Neural progenitor cell (in vitro differentiated cells): ENCODE results near the gene NFXL1. TPM values are rescaled to one million over a fixed set of nuclear protein-coding genes. Genes with fewer than 3 reads are reported as not detected.

ENCODE experiments used
- DNase-seq: peaks from one replicate; pipeline ENCODE4 v3.0.0-alpha.2; 2016; ENCODE audit warnings: low spot score
- H2AFZ ChIP-seq: fragments of 200-600 bp; sonication (generic); replicated peaks from 2 replicates; pipeline ENCODE4 v1.6.1; 2016; ENCODE audit warnings: antibody characterized with exemption
- H3F3A ChIP-seq: fragments of 200-600 bp; sonication (generic); 2 replicates; pipeline ENCODE4 v1.6.1; 2016; ENCODE audit warnings: antibody characterized with exemption, low read depth
- H3K27ac ChIP-seq: fragments of 200-600 bp; sonication (generic); 2 replicates; pipeline ENCODE4 v1.5.1; 2016; ENCODE audit warnings: mild to moderate bottlenecking
- H3K27me3 ChIP-seq: fragments of 200-600 bp; sonication (generic); 2 replicates; pipeline ENCODE4 v1.6.1; 2016; ENCODE audit warnings: mild to moderate bottlenecking, moderate library complexity
- H3K36me3 ChIP-seq: fragments of 200-600 bp; sonication (generic); 2 replicates; pipeline ENCODE4 v1.5.1; 2016
- H3K4me1 ChIP-seq: fragments of 200-600 bp; sonication (generic); 2 replicates; pipeline ENCODE4 v1.6.1; 2016; ENCODE audit warnings: mixed run types
- H3K4me2 ChIP-seq: fragments of 200-600 bp; sonication (generic); 2 replicates; pipeline ENCODE4 v1.6.1; 2016
- H3K4me3 ChIP-seq: fragments of 200-600 bp; sonication (generic); 2 replicates; pipeline ENCODE4 v1.5.1; 2016
- H3K79me2 ChIP-seq: fragments of 200-600 bp; sonication (generic); 2 replicates; pipeline ENCODE4 v1.6.1; 2016; ENCODE audit warnings: low read depth
- H3K9ac ChIP-seq: fragments of 200-600 bp; sonication (generic); 2 replicates; pipeline ENCODE4 v1.6.1; 2016
- H3K9me3 ChIP-seq: fragments of 200-600 bp; sonication (generic); 2 replicates; pipeline ENCODE4 v1.5.1; 2016; ENCODE audit warnings: low read depth
- H4K20me1 ChIP-seq: fragments of 200-600 bp; sonication (generic); 2 replicates; pipeline ENCODE4 v1.6.1; 2016; ENCODE audit warnings: low read depth
- H3K27ac Mint-ChIP-seq: 3 replicates; pipeline ENCODE4 v1.8.0; 2021; ENCODE audit warnings: mixed read lengths
- H3K27me3 Mint-ChIP-seq: 2 replicates; pipeline ENCODE4 v1.8.0; 2022; ENCODE audit warnings: low read depth, mild to moderate bottlenecking, inconsistent platforms, moderate library complexity, mixed read lengths; ENCODE audit not compliant: insufficient read depth
- H3K36me3 Mint-ChIP-seq: 3 replicates; pipeline ENCODE4 v1.8.0; 2021; ENCODE audit warnings: mixed read lengths
- H3K4me1 Mint-ChIP-seq: 3 replicates; pipeline ENCODE4 v1.8.0; 2021; ENCODE audit warnings: mixed read lengths
- H3K4me3 Mint-ChIP-seq: 3 replicates; pipeline ENCODE4 v1.8.0; 2021; ENCODE audit warnings: mild to moderate bottlenecking, moderate library complexity, mixed read lengths
- H3K9me3 Mint-ChIP-seq: 3 replicates; pipeline ENCODE4 v1.8.0; 2020; ENCODE audit warnings: mixed read lengths
- EZH2 ChIP-seq: fragments of 200-600 bp; sonication (generic); IDR thresholded peaks from 2 replicates; pipeline ENCODE4 v1.6.1; 2017; ENCODE audit warnings: antibody characterized with exemption, mild to moderate bottlenecking, moderate library complexity
- EZH2phosphoT487 ChIP-seq: fragments of 200-600 bp; sonication (generic); IDR thresholded peaks from 2 replicates; pipeline ENCODE4 v1.6.1; 2017; ENCODE audit warnings: antibody characterized with exemption
- total RNA-seq: library from RNA; depleted of rRNA; stranded (reverse); fragments of >200 nt; gene quantifications from 2 replicates; pipeline ENCODE4 v1.2.3, GENCODE V29; 2015; ENCODE audit warnings: low replicate concordance
- TF ChIP-seq, protein P1 (sequence below): fragments of 200-600 bp; sonication (generic); IDR thresholded peaks from 2 replicates; pipeline ENCODE4 v1.5.1; 2017; ENCODE audit warnings: antibody characterized with exemption, mild to moderate bottlenecking

Gene NFXL1
- total RNA-seq, 1 donor from 2014 or later = 33.2 TPM

DNA sequence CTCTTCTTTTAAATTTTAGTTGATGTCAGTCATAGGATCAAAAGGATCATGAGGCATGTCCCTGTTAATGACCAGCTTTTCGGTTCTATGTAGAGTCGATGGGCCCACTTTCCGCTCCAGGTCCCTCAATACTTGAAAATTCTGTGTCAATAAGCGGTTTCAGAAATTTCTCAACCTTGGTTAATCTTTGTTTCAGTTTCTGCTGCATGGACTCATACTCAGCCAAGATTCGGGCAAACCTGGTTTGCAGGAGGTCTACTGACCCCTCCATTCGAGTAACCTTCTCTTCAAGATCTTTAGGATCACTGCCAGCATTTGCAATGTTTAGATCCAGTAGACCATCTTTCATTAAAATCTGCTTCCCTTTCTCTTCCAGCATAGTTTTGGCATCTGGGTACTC, 22.0 kb upstream of the NFXL1 start:
- no peaks in the 10 kb centered on the region for H3K4me1 Mint-ChIP-seq
- no peaks in the 10 kb centered on the region for H3K9me3 ChIP-seq
- no peak overlapping the region for H3K4me2 ChIP-seq
- H3K36me3 ChIP-seq = no peaks in the 10 kb centered on the region
- H3K4me1 ChIP-seq = no peaks in the 10 kb centered on the region
- no peaks in the 10 kb centered on the region for H3K36me3 Mint-ChIP-seq
- H3K4me3 Mint-ChIP-seq = no peak overlapping the region
- peaks cover 5% of the 10 kb centered on the region for H3K27me3 Mint-ChIP-seq
- no peak overlapping the region for H3K27ac Mint-ChIP-seq
- DNase-seq = no peak
- H3K27ac ChIP-seq = no peak overlapping the region
- H3K4me3 ChIP-seq = no peak overlapping the region
- H3F3A ChIP-seq = no peaks in the 10 kb centered on the region
- H3K27me3 ChIP-seq = no peaks in the 10 kb centered on the region
- TF ChIP-seq EZH2 (no peak), EZH2phosphoT487 (no peak)
- TF ChIP-seq, protein P1, sequence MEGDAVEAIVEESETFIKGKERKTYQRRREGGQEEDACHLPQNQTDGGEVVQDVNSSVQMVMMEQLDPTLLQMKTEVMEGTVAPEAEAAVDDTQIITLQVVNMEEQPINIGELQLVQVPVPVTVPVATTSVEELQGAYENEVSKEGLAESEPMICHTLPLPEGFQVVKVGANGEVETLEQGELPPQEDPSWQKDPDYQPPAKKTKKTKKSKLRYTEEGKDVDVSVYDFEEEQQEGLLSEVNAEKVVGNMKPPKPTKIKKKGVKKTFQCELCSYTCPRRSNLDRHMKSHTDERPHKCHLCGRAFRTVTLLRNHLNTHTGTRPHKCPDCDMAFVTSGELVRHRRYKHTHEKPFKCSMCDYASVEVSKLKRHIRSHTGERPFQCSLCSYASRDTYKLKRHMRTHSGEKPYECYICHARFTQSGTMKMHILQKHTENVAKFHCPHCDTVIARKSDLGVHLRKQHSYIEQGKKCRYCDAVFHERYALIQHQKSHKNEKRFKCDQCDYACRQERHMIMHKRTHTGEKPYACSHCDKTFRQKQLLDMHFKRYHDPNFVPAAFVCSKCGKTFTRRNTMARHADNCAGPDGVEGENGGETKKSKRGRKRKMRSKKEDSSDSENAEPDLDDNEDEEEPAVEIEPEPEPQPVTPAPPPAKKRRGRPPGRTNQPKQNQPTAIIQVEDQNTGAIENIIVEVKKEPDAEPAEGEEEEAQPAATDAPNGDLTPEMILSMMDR = no peak
- no peak overlapping the region for H2AFZ ChIP-seq
- H3K9me3 Mint-ChIP-seq = no peaks in the 10 kb centered on the region
- H4K20me1 ChIP-seq = no peaks in the 10 kb centered on the region
- H3K9ac ChIP-seq = no peak overlapping the region
- no peaks in the 10 kb centered on the region for H3K79me2 ChIP-seq

DNA sequence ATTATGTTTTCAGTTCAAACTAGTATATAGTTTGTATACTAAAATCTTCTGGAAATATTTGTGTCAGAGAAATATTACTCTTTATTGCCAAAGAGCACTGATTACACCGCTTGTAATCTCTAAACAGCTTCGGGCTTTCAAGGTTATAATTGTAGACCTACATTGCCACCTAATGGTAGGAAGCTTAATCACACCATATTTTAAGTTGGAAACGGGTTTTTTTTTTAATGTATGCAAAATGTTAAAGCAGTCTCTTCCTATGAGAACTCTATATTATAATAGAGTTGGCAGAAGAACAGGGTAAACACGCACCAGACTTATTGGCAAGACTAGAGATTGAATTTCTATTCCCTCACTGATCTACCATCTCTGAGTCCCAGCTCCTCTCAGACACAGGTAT, 19.5 kb upstream of the NFXL1 start:
- Histone ChIP-seq H3K4me1 (no peaks in the 10 kb centered on the region), H4K20me1 (no peaks in the 10 kb centered on the region), H3K36me3 (no peaks in the 10 kb centered on the region), H3K4me2 (no peak overlapping the region), H3K9me3 (no peaks in the 10 kb centered on the region), H3K27me3 (no peaks in the 10 kb centered on the region), H3K27ac (no peak overlapping the region), H3K9ac (no peak overlapping the region), H2AFZ (no peak overlapping the region), H3F3A (no peaks in the 10 kb centered on the region), H3K79me2 (no peaks in the 10 kb centered on the region), H3K4me3 (no peak overlapping the region)
- H3K36me3 Mint-ChIP-seq = no peaks in the 10 kb centered on the region
- H3K27ac Mint-ChIP-seq = no peak overlapping the region
- TF ChIP-seq, protein P1 = peak; percentile 77
- no peak for TF ChIP-seq EZH2phosphoT487
- TF ChIP-seq EZH2 = no peak
- no peaks in the 10 kb centered on the region for H3K9me3 Mint-ChIP-seq
- H3K4me1 Mint-ChIP-seq = no peaks in the 10 kb centered on the region
- H3K27me3 Mint-ChIP-seq = peaks cover 5% of the 10 kb centered on the region
- peak; percentile 53 for DNase-seq
- H3K4me3 Mint-ChIP-seq = no peak overlapping the region

DNA sequence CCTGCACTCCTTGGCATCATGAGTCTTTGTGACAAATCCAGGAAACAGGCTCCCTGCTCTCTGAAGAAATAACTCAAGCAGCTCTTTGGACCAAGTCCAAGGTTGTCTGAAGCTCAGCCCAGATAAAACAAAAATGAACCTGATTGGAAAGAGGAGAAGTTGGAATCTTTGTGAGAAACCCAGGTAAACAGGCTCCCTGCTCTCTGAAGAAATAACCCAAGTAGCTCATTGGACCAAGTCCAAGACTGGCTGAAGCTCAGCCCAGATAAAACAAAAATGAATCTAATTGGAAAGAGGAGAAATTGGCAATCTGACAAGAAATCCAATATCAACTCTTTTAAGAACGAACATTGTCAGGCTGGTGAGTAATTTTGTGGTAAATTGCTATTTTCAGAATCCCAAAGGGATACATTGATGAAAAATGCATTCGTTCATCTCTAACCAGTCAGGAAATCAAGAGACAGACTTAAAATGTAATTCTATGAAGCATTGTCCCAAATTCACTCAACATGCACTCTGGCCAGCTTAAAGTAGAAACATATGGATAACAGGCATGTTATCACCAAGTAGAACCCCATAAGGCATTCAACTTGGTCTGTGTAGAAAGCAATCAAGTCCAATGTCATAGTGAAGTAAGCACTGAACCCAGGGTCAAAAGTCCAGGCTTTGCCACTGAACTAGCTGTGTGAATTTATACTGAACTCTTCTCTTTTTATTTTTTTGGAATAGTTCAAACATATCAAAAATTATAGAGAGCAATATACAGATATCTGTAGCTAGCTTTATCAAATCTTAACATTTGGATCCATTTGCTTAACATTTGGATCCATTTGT, 16.8 kb upstream of the NFXL1 start:
- H3K79me2 ChIP-seq = no peaks in the 10 kb centered on the region
- H3K27me3 ChIP-seq = no peaks in the 10 kb centered on the region
- no peaks in the 10 kb centered on the region for H3K9me3 ChIP-seq
- Mint-ChIP-seq H3K27me3 (peaks cover 4% of the 10 kb centered on the region), H3K9me3 (no peaks in the 10 kb centered on the region), H3K4me1 (peaks cover 5% of the 10 kb centered on the region), H3K36me3 (no peaks in the 10 kb centered on the region), H3K27ac (no peak overlapping the region), H3K4me3 (no peak overlapping the region)
- no peak for DNase-seq
- no peaks in the 10 kb centered on the region for H4K20me1 ChIP-seq
- no peaks in the 10 kb centered on the region for H3K4me1 ChIP-seq
- no peak for TF ChIP-seq EZH2phosphoT487
- TF ChIP-seq, protein P1 = no peak
- no peak for TF ChIP-seq EZH2
- no peak overlapping the region for H3K27ac ChIP-seq
- no peak overlapping the region for H3K4me3 ChIP-seq
- H3F3A ChIP-seq = no peaks in the 10 kb centered on the region
- H3K36me3 ChIP-seq = no peaks in the 10 kb centered on the region
- H3K4me2 ChIP-seq = no peak overlapping the region
- no peak overlapping the region for H2AFZ ChIP-seq
- no peak overlapping the region for H3K9ac ChIP-seq
